Measurements from ENCODE around the gene DAPK3.

DNA sequence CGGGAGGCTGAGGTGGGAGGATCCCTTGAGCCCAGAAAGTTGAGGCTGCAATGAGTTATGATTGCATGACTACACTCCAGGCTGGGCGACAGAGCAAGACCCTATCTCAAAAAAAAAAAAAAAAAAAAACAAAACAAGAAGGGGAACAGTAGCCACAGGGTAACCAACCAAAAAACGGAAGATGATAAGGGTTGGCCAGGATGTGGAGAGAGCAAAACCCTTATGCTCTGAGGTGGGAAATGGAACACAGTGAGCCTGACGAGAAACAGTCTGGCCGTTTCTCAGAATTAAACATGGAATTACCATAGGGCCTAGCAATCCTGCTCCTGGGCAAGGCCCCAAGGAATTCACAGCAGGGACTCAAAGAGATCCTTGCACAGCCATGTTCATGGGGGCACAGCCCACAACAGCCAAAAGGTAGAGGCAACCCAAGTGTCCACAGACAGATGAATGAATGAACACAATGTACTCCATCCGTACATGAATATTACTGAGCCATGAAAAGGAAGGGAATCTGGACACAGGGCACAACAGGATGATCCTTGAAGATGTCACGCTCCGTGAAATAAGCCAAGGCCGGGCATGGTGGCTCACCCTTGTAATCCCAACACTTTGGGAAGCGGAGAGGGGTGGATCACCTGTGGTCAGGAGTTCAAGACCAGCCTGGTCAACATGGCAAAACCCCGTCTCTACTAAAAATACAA lies 26.7 kb downstream of the DAPK3 start:
- TF ChIP-seq, protein P1, sequence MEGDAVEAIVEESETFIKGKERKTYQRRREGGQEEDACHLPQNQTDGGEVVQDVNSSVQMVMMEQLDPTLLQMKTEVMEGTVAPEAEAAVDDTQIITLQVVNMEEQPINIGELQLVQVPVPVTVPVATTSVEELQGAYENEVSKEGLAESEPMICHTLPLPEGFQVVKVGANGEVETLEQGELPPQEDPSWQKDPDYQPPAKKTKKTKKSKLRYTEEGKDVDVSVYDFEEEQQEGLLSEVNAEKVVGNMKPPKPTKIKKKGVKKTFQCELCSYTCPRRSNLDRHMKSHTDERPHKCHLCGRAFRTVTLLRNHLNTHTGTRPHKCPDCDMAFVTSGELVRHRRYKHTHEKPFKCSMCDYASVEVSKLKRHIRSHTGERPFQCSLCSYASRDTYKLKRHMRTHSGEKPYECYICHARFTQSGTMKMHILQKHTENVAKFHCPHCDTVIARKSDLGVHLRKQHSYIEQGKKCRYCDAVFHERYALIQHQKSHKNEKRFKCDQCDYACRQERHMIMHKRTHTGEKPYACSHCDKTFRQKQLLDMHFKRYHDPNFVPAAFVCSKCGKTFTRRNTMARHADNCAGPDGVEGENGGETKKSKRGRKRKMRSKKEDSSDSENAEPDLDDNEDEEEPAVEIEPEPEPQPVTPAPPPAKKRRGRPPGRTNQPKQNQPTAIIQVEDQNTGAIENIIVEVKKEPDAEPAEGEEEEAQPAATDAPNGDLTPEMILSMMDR (IDR thresholded peaks at IDR 0.05; ENCODE audit: low read length): no peak
- TF ChIP-seq EZH2 (optimal IDR thresholded peaks at IDR 0.05; ENCODE audit: low read depth, low read length): no peak
